Stomach (tissue), 9 donors: ENCODE data around the gene CD96. TPM values are rescaled to one million over a fixed set of nuclear protein-coding genes. Genes with fewer than 3 reads are reported as not detected.
"Not testable (repeated sequence)": the region's sequence is repeated elsewhere in the genome, so short reads cannot be mapped to it uniquely, and the experiment has no call there.

Experiments
- DNase-seq, 2 donors: peaks; one replicate each; pipeline versions ENCODE4 v3.0.0 to v3.0.0-alpha.2; 2013 to 2019
- H3K27ac ChIP-seq, 5 donors: fragments of 200-600 bp in 4 of 5; sonication (generic) in 4 of 5; one replicate each; pipeline ENCODE4 v1.5.1; 2013 to 2019; ENCODE audit warnings: mild to moderate bottlenecking in 1 of 5, moderate library complexity in 1 of 5
- H3K27me3 ChIP-seq, 3 donors: fragments of 200-600 bp; sonication (generic); one replicate each; pipeline ENCODE4 v1.5.1; 2017 to 2019; ENCODE audit warnings: mixed run types in 1 of 3
- H3K36me3 ChIP-seq, 4 donors: fragments of 200-600 bp; sonication (generic); 1 replicate in 3 of 4; 2 replicates in 1 of 4; pipeline ENCODE4 v1.5.1; 2016 to 2019
- H3K4me1 ChIP-seq, 4 donors: fragments of 200-600 bp; sonication (generic); one replicate each; pipeline ENCODE4 v1.5.1; 2016 to 2019
- H3K4me3 ChIP-seq, 4 donors: fragments of 200-600 bp; sonication (generic) in 3 of 4; one replicate each; pipeline ENCODE4 v1.5.1; 2016 to 2019; ENCODE audit warnings: mild to moderate bottlenecking in 1 of 4
- H3K9me3 ChIP-seq, 4 donors: fragments of 200-600 bp; sonication (generic); one replicate each; pipeline ENCODE4 v1.5.1; 2016 to 2019
- EP300 ChIP-seq: sonication (generic); formaldehyde crosslinking; IDR thresholded peaks from one replicate; pipeline ENCODE4 v1.6.1; 2017; ENCODE audit warnings: antibody characterized with exemption
- POLR2A ChIP-seq, 4 donors: fragments of 450-650 bp; IDR thresholded peaks; one replicate each; pipeline ENCODE4 v1.6.1; 2016; ENCODE audit warnings: antibody characterized with exemption in 4 of 4, control low read depth in 2 of 4, mild to moderate bottlenecking in 1 of 4, moderate library complexity in 1 of 4
- POLR2AphosphoS5 ChIP-seq, 3 donors: sonication (generic); formaldehyde crosslinking; IDR thresholded peaks; one replicate each; pipeline ENCODE4 v1.6.1; 2016; ENCODE audit warnings: antibody characterized with exemption in 3 of 3
- WGBS, 5 donors: extraction: QIAGEN DNeasy Blood & Tissue Kit in 3 of 5; methylation state at CpG; one replicate each; pipeline versions ENCODE4 v1.1.5 to v1.1.7; 2013 to 2018; 5-methylcytosine and 5-hydroxymethylcytosine counted together
- intact Hi-C: fragments of 100-400 bp; cut with DNase I; formaldehyde crosslinking; loops from one replicate; pipeline ENCODE4 v1.15.1; 2023; ENCODE audit warnings: low total_unique reads
- polyA plus RNA-seq, 3 donors: library from polyadenylated mRNA; stranded (reverse); fragments of 200-250 nt; gene quantifications; one replicate each; pipeline ENCODE4 v1.2.3, GENCODE V29; 2013
- total RNA-seq, 5 donors: library from RNA; depleted of rRNA; stranded (reverse); fragments of >200 nt; gene quantifications; one replicate each; pipeline versions ENCODE4 v1.1.0 to v1.2.3, GENCODE V29; 2014 to 2016
- TF ChIP-seq, protein P1 (sequence below), 7 experiments: fragments of 450-650 bp in 4 of 7; fragments of 200-600 bp in 3 of 7; sonication (generic) in 3 of 7; IDR thresholded peaks; one replicate each; pipeline ENCODE4 v1.5.1; 2016 to 2019; ENCODE audit warnings: antibody characterized with exemption in 7 of 7, control low read depth in 2 of 7, mild to moderate bottlenecking in 1 of 7
- donor health status: healthy with polysubstance abuse.
- donor health status: Bipolar disorder and iron deficiency.
- donor health status: healthy.

CD96 gene
- total and polyA plus RNA-seq, 8 donors: 0.19 to 57.2 (median 5.7) TPM

DNA sequence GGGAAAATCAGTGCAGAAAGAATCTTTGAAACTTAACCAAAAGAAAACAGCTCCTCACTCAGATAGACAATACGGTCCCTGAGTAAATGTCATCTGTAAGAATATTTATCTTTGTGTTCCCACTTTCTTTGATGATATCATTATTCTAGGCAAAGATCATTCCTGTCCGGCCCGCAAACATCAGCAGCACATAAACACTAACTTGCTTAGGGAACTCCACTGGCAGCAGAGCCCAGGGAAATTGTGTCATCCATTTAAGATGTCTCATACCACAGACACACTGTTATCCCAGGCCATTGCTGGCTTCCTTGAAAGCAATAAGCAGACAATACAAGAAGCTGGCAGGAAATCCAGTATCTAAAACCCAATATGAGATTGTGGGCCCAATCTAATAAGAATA lies 20.1 kb upstream of the CD96 start:
- Histone ChIP-seq H3K36me3 (no peaks in the 10 kb centered on the region), H3K27ac (no peak overlapping the region), H3K4me3 (no peak overlapping the region), H3K4me1 (no peaks in the 10 kb centered on the region), H3K27me3 (no peaks in the 10 kb centered on the region), H3K9me3 (no peaks in the 10 kb centered on the region)
- WGBS, 5 donors: 54 to 85% (median 71%) methylated on average over 3 of the region's 3 CpGs
- TF ChIP-seq POLR2AphosphoS5 (IDR thresholded peaks at IDR 0.05) (no peak), POLR2A (IDR thresholded peaks at IDR 0.05) (no peak), EP300 (no peak)
- TF ChIP-seq, protein P1, sequence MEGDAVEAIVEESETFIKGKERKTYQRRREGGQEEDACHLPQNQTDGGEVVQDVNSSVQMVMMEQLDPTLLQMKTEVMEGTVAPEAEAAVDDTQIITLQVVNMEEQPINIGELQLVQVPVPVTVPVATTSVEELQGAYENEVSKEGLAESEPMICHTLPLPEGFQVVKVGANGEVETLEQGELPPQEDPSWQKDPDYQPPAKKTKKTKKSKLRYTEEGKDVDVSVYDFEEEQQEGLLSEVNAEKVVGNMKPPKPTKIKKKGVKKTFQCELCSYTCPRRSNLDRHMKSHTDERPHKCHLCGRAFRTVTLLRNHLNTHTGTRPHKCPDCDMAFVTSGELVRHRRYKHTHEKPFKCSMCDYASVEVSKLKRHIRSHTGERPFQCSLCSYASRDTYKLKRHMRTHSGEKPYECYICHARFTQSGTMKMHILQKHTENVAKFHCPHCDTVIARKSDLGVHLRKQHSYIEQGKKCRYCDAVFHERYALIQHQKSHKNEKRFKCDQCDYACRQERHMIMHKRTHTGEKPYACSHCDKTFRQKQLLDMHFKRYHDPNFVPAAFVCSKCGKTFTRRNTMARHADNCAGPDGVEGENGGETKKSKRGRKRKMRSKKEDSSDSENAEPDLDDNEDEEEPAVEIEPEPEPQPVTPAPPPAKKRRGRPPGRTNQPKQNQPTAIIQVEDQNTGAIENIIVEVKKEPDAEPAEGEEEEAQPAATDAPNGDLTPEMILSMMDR (IDR thresholded peaks at IDR 0.05): no peak
- no peak for DNase-seq
- intact Hi-C loops: no loop called here

DNA sequence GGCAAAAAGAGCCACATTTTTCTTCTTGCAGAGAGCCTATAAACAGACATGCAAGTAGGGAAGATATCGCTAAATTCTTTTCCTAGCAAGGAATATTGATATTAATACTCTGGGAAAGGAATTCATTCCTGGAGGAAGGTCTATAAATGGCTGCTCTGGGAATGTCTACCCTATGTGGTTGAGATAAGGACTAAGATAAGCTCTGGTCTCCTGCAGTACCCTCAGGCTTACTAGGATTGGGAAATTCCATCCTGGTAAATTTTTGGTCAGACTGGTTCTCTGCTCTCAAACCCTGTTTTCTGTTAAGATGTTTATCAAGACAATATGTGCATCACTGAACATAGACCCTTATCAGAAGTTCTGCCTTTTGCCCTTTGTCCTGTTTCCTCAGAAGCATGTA lies 17.5 kb upstream of the CD96 start:
- H3K4me3 ChIP-seq, H3K36me3 ChIP-seq, H3K27me3 ChIP-seq, intact Hi-C loops, H3K9me3 ChIP-seq, H3K4me1 ChIP-seq, DNase-seq, H3K27ac ChIP-seq: not testable (repeated sequence)
- WGBS, 5 donors: 93 to 100% (median 100%) methylated on average over 1 of the region's 1 CpG

DNA sequence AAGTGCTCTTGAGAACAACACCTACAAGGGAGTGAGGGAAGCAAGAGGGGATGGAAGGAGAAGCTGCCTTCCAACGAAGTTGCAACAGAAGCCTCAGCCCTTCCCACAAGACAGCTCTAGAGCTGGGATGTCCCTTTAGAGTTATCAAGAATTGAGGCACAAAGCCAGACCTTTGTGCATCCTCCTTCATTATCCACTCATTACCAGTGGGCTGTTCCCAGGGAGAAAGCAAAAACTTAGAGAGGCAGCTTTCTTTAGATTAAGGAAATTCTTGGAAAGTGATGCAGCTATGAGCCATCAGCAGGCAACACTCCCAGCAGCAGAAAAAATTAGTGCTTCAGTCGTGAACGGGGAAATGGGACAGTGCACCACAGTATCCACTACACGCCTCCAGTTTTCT lies 10.6 kb upstream of the CD96 start:
- DNase-seq: no peak
- Histone ChIP-seq H3K27me3 (no peaks in the 10 kb centered on the region), H3K4me1 (no peaks in the 10 kb centered on the region), H3K9me3 (peaks cover 0 to 7% (median 3%) of the 10 kb centered on the region in 4 donors), H3K4me3 (no peak overlapping the region), H3K36me3 (no peaks in the 10 kb centered on the region), H3K27ac (no peak overlapping the region)
- intact Hi-C loops: no loop called here
- 76 to 94% (median 85%) methylated on average over 4 of the region's 4 CpGs for WGBS, 5 donors
- TF ChIP-seq POLR2A (IDR thresholded peaks at IDR 0.05) (no peak), EP300 (no peak), POLR2AphosphoS5 (IDR thresholded peaks at IDR 0.05) (no peak)
- TF ChIP-seq, protein P1 (IDR thresholded peaks at IDR 0.05): no peak

DNA sequence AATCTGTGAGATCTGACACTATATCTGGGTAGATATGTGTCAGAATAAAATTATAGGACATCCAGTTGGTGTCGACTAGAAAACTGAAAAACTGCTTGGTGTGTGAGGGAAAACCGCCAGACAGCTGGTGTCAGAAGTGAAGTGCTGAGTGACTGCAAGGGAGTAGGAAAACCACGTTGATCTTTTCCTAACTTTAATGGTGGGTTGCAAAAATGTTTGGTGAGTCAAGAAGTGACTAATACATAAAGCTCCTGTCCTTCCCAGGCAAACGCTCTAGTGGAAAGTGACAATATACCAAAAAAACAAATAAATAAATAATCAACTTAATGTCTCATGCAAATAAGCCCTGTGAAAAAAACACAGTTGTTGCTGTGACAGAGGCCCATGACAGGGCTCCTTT lies 7.3 kb upstream of the CD96 start:
- Histone ChIP-seq H3K27me3 (no peaks in the 10 kb centered on the region), H3K27ac (no peak overlapping the region), H3K36me3 (no peaks in the 10 kb centered on the region), H3K9me3 (peaks cover 0 to 5% (median 2%) of the 10 kb centered on the region in 4 donors), H3K4me3 (no peak overlapping the region), H3K4me1 (peaks cover 0 to 13% (median 10%) of the 10 kb centered on the region in 4 donors)
- intact Hi-C loops: no loop called here
- WGBS, 5 donors: 73 to 85% (median 81%) methylated on average over 4 of the region's 4 CpGs
- TF ChIP-seq POLR2A (IDR thresholded peaks at IDR 0.05): no peak
- no peak for TF ChIP-seq POLR2AphosphoS5 (IDR thresholded peaks at IDR 0.05)
- TF ChIP-seq, protein P1 (IDR thresholded peaks at IDR 0.05): no peak
- TF ChIP-seq EP300: no peak
- no peak for DNase-seq

DNA sequence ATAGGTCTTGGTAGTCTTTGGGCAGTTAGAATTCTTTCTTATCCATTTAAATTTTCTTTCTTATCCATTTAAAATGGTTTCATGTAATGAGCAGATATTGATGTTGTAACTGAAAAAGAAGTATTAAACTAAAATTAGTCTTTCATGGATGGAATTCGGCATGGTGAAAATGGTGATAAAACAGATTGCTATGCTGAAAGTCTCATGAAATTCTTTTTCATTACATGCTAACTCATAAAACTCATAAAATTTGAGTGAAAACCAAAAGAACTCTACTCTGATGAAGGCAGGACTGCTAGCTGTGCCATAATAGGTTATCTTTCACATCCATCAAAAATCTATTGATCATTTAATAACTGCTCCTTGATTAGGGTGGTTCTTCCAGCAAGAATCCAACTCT lies 3.9 kb upstream of the CD96 start:
- Histone ChIP-seq H3K27me3 (no peaks in the 10 kb centered on the region), H3K4me3 (no peak overlapping the region), H3K27ac (no peak overlapping the region), H3K4me1 (peaks cover 0 to 16% (median 13%) of the 10 kb centered on the region in 4 donors), H3K9me3 (no peaks in the 10 kb centered on the region), H3K36me3 (no peaks in the 10 kb centered on the region)
- no peak for DNase-seq
- intact Hi-C loops: no loop called here
- no peak for TF ChIP-seq POLR2AphosphoS5 (IDR thresholded peaks at IDR 0.05)
- TF ChIP-seq, protein P1 (IDR thresholded peaks at IDR 0.05): no peak
- TF ChIP-seq POLR2A (IDR thresholded peaks at IDR 0.05): no peak
- no peak for TF ChIP-seq EP300
- 90 to 100% (median 97%) methylated on average over 1 of the region's 1 CpG for WGBS, 5 donors
